NCI-H2107 treated with DMSO at 0.1 percent for 48 hours (cell line): Measurements from ENCODE around the gene PAX6.
A peak's percentile ranks its signal among the peaks of the same experiment; 100 is the strongest.

Source experiments
- DNase-seq: peaks from one replicate; lab custom pipeline; 2025; ENCODE audit not compliant: unreplicated experiment; lab: John Stamatoyannopoulos, UW

Gene PAX6

GRCh38 chr11:31798554-31799434 is 12.3 kb downstream of the PAX6 start:
- no peak for DNase-seq

DNA sequence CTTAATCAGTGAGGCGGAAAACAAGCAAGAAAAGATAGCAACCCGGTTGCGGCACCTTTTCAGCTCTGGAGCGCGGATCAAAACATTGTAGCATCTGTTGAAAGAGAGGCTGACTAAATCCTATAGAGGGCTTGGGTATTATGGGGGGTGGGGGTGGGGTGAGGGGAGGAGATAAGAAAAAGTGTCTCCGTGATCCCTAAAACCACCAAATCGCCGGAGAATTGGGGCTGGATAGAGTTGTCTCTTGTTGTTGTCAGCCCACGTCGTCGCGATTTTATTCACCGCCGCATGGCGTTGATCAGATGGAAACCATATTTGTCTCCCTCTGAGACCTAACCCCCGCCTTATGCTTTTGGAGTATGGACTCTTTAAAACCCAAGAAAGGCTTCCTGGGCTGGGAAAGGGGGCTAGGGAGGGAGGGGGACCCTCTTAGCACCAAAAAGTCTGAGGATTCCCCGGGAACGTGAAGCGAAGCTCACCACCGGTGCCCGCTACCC is 13.0 kb downstream of the PAX6 start:
- DNase-seq, result no peak

- DNase-seq, result no peak
Measured at GRCh38 chr11:31797190-31798056, 13.7 kb downstream of the PAX6 start.

DNA sequence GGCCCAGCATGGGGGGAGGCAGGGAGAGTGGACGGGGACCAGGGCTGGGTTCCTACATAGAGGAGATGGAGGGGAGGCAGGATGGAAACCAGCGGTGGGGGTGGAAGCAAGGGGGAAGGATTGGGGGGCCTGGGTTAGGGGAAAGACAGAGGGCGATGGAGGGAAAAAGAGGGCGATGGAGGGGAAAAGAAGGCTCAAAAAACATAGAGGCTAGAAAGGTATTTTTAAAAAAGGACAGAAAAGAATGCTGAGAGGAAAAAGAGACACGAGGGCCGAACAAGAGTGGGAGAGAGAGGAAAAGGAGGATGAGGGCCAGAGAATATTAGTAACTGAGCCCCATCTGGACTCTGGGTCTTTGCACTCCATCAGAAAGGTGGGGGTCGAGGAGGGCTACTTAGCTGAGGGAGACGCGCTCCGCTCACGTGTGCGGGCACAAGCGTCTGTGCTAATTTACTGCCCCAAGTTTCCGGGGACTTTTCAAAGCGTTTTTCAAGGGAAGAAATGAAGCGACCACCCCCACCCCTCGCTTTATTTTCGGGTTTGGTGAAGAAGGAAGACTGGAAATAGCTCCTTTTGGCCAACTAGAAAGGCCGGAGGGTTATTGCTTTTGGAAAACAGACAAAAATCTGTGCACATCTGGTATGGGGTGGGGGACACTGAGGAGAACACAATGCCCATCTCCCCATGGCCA is 14.5 kb downstream of the PAX6 start:
- DNase-seq, result no peak

GRCh38 chr11:31795706-31796498 is 15.2 kb downstream of the PAX6 start:
- DNase-seq, result no peak

GRCh38 chr11:31794548-31794947 is 16.6 kb downstream of the PAX6 start:
- DNase-seq, result no peak

DNA sequence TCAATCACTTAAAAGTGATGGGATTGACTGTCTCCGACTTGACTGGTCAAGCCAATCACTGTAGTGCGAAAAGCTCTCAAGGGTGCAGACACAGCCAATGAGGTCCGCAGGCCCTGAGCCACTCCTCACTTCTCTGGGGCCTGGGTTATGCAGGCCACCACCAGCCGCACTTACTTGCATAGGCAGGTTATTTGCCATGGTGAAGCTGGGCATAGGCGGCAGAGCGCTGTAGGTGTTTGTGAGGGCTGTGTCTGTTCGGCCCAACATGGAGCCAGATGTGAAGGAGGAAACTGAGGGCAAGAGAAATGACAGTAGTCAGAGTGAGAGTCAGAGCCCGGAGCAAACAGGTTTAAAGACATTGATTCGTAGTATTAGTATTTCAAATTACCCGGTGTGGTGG is 17.9 kb downstream of the PAX6 start:
- DNase-seq, result no peak

DNA sequence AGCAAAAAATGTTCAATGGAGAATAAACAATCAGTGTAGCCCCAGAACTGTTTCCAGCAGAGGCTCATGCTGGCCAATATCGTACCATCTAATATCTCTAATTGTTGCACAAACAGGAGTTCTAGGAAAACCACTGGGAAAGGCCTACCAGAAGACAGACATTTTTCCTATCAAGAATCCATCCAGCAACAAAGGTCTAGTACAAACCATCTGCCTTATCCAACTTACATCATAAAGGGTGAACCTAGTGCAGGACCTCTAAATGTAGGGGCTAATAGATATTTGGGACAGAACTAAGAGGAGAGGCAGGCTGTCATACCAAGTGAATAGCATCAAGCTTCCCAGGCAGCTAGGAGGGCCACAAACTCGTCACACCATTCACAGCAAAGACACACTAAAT is 18.7 kb downstream of the PAX6 start:
- no peak for DNase-seq

DNA sequence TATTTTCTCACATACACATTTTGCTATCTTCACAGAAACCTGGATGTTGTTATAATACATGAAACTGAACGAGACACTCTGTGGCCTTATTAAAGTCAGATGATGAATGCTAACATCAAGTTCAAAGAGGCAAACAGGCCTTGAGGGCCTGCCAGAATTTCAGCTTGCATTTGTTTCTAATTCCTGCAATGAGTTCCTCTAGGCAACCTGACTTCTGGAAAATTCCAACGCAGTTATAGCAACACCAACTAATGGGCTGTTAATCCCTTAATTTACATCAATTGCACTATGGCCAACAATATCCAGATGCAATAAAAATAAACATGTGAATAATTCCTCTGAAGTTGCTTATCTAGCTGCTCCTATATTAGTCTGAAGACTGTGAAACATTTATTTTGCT is 19.1 kb downstream of the PAX6 start:
- DNase-seq, result no peak

- no peak for DNase-seq
Measured at GRCh38 chr11:31790649-31791048, 20.5 kb downstream of the PAX6 start.

DNA sequence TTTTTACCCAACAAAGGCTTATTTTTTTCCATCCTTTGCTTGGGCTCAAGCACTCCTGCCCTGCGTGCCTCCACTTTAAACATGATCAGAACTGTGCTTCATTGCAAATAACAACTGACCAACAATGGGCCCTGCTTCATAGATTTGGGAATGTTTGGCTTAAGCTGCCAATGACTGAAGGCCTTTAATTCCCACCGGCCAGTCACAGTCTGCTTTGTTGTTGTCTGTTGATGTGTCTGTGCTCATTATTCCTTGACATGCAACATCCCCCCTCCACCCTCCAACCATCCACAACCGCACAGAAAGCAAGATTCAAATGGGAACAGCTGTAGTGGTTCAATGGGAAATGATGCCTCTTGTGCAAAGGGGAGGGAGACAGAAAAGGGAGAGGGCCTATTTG is 23.0 kb downstream of the PAX6 start:
- no peak for DNase-seq

DNA sequence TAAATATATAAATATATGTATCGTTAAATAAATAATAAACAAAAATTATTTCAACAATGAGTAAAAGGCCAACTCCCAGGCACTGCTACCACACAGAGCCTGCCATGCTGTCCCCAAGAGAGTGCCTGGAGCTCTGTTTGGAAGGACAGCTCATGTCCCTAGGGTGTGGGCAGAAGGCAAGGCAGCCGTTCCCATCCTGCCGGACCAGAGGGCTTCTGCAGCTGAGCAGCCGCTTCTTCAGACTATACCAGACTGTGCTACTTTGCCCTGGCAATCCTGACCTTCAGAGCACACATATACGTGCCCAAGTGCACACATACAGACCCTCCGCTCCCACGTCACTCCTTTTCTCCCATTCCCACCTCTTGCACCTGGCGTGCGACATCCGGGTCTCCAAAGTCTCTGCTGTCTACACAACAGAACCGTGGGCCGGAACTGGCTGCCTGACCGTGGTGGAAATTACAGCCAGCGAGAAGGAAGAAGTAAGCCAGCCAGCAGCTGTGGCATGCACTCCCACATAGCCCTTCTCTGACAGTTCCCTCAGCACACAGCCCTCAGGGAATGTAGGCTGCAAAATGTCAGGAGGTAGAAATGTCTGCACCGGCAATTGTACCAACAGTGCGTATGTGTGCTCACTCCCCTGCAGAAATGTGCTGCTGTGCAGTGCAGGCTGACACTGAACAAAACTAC is 24.0 kb downstream of the PAX6 start:
- no peak for DNase-seq

- DNase-seq, result no peak
Measured at GRCh38 chr11:31784611-31785010, 26.5 kb downstream of the PAX6 start.

GRCh38 chr11:31783252-31783651 is 27.9 kb downstream of the PAX6 start:
- DNase-seq, result no peak

DNA sequence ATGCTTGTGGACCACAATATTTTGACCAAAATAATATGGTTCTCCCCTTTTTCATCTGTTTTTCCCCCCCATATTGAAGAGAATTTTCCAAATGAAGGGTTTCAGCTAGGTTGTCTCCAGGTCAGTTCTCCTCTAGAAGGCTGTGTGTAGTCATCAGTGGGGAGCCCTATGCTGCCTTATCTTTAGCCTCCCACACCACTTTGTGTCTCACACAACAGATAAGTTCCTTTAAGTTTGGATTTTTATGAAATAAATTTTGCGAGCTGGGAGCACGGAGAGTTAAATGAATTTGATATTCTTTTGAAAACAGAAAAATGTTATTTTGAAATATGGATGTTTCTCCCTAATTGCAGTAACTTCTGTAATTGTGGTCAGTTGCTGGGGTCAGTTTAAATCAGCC is 28.9 kb downstream of the PAX6 start:
- DNase-seq, result no peak

DNA sequence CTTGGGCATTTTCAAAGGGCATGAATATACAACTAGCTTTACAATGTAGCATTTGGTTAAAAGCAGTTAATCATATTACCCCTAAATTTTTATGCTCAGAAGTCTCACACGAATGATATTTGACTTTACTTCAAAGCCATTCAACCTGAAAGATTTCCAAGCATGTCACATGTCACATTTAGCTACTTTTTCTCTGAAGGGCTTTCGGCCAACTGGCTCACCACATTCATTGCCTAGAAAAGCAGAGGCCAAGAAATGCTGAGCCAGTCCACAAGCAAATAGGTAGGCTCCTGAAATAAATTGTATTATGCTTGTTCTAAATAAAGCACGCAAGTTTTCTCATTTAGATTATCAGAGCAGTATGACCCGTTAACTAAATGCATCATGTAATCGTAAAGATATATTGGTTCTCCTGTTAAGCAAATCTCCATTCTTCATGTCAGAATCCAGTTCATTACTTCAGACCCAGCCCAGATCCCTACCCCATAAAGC is 30.6 kb downstream of the PAX6 start:
- DNase-seq, result no peak

- DNase-seq, result peak; percentile 60
Measured at GRCh38 chr11:31780078-31780477, 31.0 kb downstream of the PAX6 start.

DNA sequence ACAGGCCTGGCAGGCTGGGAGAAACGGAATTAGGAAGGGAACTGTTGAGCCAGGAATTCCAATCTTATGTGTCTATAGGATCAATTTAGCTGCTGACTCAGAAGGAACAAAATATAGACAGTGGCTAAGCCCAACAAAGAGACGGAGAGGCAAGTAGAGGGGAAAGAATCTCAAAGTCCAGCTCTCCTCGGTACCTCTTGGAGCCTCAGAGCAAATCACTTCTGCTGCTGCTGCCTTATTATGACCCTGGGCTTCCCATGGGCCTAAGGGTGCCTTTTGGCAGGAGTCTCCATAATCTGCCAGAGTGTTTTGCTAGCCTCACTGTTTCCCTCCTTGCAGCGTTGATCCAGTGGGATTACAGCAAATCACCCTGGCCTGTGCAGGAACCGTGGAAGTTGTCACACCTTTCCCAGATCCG is 31.7 kb downstream of the PAX6 start:
- no peak for DNase-seq

- DNase-seq, result no peak
Measured at GRCh38 chr11:31772412-31772811, 38.7 kb downstream of the PAX6 start.
